HG02759 (cell line): ENCODE results near the gene AP3S2.
A peak's percentile ranks its signal among the peaks of the same experiment; 100 is the strongest.
"Not testable (repeated sequence)": the region's sequence is repeated elsewhere in the genome, so short reads cannot be mapped to it uniquely, and the experiment has no call there.

Experiments
- ATAC-seq: cut with Tn5 transposase; IDR thresholded peaks from one replicate; pipeline ENCODE4 v1.9.1; 2021; ENCODE audit warnings: mild to moderate bottlenecking, moderate library complexity; ENCODE audit not compliant: unreplicated experiment

AP3S2 gene

DNA sequence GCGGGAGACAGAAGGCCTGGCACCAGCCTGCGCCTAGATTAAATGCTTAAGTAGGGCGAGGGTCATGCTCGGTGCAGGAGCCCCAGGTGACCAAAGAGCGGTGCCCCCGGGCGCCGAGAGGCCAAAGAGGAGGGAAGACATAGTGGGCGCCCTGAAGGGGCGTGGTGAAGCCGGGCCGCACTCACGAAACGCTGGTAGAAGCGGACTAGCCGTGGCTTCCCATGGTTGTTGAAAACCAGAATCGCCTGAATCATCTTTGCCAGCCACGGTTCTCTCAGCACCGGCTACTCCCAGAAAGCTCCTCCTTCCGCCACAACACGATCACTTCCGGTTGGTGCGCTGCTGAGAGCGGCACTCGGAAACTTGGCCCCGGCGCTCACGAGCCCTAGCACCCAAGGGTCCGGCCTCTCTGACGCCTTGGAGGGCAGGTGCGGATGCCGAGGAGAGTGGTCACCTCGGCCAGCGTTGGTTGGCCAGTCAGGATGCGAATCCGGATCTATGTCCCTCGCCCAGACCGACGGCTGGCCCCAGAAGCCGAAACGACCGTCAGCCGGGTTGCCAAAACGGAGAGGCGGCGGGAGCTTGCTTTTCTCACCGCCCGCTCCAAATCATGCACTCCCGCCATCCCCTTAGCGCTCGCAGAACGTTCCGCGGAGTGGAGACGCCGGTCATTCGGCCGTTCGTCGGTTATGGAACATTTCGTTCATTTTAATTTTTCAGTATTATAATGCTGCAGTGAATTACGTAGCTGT lies at the start of gene AP3S2:
AP3S2 (minus strand) TSS at position 299 of the 752 bp plus-strand sequence; CDS start at position 254, 45 bp downstream.
- peak; percentile 91 for ATAC-seq

DNA sequence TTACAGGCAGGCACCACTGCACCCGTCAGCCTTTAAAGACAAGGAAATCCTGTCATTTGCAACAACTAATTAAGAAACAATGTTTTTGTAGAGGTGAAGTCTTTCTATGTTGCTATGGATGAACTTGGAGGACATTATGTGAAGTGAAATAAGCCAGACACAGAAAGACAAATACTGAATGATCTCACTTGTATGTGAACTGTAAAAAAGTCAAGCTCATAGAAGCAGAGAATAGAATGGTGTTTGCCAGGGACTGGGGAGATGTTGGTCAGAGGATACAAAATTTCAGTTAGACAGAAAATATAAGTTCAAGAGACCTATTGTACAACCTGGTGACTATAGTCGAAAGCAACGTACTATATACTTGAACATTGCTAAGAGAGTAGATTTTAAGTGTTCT lies 46.1 kb upstream of the AP3S2 start:
- no peak for ATAC-seq

DNA sequence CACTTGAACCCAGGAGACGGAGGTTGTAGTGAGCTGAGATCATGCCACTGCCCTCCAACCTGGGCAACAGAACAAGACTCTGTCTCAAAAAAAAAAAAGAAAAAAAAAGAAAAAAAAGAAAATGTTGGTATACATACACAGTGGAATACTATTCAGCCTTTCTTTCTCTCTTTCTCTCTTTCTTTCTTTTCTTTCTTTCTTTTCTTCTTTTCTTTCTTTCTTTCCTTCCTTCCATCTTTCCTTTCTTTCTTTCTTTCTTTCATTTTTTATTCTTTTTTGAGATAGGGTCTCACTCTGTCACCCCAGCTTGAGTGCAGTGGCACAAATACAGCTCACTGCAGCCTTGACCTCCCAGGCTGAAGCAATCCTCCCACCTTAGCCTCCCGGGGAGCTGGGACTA lies 45.6 kb upstream of the AP3S2 start:
- not testable (repeated sequence) for ATAC-seq

DNA sequence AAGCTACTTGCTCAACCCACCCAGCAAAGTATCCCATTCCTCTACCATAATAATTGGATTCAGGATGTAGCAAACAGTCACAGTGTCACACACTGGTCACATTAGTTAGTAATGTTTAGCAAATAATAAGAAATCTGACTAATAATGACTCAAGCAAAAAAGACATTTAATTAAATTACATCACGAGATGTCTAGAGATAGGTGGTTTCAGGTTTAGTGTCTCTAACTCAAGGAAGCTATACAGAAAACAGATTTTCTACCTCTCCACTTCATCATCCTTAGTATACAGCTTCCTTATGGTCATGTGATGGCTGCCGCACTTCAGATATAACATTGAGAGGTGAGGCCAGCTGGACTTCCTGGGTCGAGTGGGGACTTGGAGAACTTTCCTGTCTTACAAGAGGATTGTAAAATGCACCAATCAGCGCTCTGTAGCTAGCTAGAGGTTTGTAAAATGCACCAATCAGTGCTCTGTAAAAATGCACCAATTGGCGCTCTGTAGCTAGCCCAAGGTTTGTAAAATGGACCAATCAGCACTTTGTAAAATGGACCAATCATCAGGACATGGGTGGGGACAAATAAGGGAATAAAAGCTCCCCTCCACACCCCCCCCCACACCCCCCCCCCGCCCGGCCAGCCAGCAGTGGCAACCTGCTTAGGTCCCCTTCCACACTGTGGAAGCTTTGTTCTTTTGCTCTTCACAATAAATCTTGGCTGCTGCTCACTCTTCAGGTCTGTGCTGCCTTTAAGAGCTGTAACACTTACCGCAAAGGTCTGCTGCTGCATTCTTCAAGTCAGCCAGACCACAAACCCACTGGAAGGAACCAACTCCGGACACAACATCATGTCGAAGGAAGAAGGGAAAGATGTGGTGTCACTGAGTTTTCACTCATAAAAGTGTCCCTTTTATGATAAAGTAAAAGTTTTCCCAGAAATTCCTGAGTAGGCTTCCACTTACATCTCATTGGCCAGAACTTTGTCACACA lies 43.9 kb upstream of the AP3S2 start:
- no peak for ATAC-seq

DNA sequence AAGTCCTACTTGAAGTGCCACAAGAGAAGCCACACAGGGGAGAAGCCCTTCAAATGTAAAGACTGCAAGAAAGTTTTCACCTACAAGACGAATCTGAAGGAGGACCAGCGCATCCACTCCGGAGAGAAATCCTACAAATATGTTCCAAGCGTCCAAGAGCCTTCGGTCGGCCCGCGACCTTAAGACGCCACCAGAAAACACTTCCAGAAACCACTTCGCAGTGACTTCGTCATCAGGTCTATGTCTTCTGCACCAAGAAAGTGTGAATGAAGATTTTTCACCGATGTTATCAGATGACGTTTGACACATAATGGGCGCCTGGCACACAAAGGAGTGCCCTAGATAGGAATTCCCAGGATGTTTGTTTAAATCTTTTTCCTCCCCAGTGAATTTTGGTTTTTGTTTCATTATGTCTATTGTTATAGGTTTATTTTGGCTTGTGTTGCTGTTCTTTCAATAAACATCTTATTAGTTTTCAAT lies 43.0 kb upstream of the AP3S2 start:
- ATAC-seq = no peak

DNA sequence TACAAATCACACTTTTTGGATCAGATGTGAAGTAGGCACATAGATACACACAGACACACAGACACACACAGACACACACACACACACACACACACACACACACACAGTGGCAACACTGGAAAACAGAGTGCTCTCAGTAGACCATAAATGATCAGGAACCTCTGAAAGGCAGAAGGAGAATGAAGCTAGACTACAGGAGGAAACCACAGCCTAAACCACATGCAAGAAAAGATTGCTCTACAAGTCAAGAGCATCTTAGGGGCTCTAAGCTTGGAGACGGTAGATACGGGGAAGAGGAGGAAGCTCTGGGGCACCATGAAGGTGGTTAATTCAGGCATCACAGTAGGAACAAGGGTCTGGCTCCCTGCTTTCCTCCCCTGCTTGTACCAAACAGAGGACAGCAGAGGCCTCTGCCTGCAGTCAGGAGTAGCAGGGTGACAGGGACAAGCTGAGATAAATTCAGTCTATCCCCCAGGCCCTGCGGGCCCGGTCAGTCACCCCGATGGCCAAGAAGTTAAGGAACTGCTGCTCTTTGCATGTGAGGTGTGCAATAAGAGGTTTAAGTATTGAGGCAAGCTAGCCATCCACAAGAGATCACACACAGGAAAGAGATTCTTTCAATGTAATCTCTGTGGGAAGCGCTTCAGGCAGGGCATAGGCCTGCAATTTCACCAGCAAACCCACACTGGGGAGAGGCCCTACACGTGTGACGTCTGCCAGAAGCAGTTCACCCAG lies 42.4 kb upstream of the AP3S2 start:
- ATAC-seq = no peak

DNA sequence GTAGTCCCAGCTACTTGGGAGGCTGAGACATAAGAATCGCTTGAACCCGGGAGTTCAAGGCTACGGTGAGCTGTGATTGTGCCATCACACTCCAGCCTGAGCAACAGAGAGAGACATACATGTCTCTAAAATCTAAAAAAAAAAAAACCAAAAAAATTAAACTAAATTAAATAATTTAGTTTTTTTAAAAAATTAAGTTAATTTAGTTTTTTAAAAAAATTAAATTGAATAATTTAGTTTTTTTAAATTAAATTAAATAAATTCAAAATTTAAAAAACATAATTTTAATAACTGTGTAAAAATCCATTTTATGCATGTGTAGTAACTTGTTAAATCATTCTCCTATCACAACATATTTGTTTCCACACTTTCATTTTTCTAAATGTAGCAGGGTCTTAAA lies 39.1 kb upstream of the AP3S2 start:
- ATAC-seq = no peak

DNA sequence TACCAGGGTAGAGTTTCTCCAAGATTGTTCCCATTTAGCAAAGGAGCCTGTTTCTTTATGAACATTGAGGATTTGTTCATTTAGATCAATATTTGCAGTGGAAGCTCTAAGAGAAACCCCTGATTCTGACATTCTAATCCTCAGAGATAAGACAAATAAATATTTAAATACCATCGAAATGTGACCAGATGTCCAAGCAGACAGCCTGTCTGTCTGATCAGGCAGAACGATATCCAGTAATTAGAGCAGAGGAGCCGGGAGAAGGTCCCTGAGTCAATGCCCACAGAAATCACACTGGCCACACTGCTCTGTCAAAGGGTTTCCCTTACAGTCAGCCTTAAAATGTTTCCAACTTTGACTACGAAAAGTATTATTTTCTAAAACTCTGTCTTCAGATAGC lies 34.6 kb upstream of the AP3S2 start:
- ATAC-seq = no peak

DNA sequence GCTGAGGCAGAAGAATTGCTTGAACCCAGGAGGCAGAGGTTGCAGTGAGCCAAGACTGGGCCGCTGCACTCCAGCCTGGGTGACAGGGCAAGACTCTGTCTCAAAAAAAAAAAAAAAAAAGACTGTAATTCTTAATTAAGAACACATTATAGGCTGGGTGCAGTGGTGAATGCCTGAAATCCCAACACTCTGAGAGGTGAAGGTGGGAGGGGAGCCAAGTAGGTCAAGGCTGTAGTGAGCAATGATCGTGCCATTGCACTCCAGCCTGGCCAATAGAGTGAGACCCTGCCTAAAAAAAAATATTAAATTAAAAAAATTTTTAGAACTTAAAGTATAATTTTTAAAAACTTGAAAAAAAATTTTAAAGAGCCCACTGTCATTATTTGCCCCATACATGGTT lies 32.4 kb upstream of the AP3S2 start:
- ATAC-seq = no peak

DNA sequence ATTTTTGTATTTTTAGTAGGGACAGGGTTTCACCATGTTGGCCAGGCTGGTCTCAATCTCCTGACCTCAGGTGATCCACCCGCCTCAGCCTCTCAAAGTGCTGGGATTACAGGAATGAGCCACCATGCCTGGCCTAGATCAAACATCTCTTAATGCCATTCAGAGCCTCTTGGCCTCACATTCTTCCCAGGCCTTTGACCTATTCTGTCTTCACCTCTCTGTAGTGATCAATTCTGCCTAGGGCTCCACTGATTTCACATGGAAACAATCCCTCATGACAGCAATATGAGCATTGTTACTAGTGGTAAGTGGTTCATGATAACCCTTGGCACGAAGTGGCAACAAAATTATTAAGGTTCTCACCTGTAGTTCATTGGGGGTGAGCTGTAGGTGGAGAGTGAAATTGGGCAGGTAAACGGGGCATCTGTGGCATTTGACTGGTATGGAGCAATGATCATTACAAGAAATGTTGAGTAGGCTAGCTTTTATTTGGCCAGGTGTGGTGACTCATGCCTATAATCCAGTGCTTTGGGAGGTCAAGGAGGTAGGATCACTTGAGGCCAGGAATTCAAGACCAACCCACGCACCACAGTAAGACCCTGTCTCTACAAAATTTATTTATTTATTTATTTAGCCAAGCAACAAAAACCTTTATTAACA lies 23.8 kb upstream of the AP3S2 start:
- ATAC-seq = no peak

DNA sequence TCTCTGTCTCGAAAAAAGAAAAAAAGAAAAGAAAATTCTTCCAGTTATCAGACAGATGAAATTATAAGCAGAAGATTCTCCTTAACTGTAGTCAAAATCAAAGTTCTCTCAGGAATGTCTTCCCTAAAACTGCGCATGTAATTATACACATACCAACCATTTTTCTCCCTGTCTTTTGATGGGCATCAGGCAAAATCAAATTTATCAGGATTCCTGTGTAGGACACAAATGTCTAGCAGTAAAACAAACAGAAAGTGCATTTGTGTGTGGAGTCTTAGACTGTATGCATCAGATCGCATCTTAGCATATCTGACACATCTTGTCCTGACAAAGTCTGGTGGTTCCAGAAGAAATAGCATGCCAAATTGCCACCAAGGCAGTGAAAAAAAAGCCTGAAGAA lies 22.9 kb upstream of the AP3S2 start:
- ATAC-seq = no peak

DNA sequence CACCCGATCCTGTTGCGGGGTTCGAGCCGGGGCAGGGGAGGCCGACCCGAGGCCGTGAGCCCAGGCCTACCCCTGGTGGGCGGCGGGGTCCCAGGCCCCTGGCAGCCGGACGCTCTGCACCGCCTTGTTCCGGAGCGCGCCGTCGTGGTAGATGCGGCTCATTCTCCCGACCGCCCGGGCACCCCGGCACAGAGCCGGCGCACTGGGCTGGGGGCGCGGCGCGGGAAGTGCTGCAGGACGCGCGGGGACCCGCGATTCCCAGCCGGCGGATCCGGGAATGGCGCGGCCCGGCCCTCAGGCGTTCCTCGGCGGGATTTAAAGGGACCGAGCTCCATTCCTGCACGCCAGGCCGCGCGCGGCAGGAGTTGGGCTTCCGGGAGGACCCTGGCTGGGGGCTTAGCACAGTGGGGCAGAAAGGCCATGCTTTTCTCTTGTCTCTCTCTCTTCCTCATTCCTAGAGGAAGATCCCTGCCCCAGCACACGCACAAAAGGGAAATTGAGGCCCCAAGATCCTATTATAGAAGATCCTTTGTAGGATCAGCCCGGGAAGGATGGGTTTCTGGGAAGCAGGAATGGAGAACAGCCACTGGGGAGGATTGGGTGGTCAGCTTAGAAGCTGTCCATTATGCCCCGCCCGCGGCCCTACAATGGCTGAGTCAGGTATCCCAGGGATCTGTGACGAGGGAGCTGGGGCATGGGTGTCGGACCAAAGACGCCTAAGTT lies 19.0 kb upstream of the AP3S2 start, which contains the start of gene ARPIN:
ARPIN (minus strand) TSS at position 279 of the 723 bp plus-strand sequence; CDS start at position 162, 117 bp downstream.
- ATAC-seq = no peak

DNA sequence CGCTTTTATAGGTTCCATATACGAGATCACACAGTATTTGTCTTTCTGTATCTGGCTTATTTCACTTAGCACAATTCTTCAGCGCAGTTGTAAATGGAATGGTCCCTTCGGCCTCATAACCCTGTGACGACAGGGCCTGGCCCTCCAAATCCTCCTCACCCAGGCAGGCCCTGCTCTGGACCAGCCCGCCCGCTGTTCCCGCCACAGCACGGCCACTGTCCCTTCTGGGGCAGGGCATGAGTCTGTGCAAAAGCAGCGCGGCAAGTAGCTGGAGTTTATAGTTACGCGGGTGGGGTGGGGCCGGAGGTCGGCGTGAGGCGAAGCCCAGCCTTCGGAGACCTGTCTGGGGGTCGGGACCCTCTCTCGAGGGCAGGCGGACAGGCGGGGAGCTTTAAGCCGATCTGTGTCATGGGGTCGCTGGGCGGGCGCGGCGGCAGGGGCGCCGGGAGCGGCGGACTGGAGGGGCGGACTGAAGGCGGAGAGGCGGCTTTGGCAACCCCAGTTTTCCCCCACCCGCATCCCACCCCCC lies 18.4 kb upstream of the AP3S2 start:
- ATAC-seq = no peak

DNA sequence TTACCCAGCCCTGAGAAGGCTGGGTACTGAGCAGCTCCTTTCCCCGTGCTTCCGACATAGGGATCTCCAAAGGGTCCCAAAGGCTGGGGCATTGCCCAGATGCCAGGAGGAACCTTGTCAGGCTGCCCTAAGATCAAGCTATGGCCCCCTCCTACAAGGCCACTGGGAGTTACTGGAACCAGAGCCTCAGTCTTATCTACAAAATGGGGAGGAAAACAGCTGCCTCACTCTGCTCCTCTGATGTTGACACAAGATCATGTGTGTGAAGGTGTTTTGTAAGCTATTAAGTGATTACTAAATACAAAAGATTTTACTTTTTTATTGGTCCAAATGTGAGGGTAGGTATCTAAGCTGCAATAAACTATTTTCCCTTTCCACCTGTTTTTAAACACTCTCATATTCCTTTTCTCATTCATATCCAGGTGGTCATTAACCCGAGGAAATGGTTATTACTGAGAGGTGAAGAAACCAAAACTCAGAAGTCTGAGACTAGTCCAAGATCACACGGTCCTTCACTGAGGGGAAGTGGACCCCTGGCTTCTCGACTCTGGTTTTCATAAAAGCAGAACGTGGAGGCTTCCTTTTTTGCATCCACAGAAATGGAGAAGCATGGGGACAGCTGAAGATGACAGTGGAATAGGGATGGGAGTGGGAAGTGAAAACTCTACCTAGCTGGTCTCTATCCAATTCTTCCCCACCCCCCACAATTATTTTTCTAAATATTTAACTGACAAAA lies 17.3 kb upstream of the AP3S2 start:
- no peak for ATAC-seq

DNA sequence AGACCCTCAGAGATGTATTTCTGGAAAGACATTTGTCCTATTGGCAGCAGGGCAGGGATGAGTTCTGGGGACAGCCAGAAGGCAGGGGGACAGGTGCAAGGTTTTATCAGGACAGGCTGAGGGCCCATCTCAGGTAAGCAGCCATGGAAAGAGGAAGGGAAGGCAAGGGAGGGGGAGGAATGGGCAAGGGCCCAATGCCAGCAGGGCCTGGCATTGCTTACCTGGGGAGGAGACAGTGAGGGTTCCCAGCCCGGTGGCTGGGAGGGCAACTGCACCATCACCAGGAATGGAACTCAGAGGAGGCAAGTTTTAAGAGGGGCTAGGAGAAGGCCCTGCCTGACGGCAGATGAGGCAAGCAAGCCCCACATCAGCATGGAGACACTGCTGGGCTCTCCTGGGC lies 15.8 kb upstream of the AP3S2 start:
- ATAC-seq = no peak

DNA sequence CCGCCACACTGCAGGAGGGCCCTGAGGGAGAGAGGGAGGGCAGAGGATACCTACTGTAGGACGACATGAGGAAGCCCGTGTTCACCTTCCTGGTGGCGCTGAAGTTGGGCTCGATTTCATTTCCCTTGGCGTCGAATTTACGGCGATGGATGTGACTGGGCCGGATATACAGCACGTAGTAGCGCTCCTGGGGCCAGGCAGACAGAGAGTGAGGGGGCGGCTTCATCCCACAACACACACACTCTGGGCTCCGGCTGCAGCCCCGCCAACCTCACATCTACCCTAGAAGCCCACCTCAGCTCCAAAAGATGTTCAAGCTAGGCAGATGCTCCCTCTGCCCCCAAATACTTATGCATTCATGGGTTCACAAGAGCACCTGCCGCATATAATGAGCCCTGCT lies 14.4 kb upstream of the AP3S2 start:
- ATAC-seq = no peak

DNA sequence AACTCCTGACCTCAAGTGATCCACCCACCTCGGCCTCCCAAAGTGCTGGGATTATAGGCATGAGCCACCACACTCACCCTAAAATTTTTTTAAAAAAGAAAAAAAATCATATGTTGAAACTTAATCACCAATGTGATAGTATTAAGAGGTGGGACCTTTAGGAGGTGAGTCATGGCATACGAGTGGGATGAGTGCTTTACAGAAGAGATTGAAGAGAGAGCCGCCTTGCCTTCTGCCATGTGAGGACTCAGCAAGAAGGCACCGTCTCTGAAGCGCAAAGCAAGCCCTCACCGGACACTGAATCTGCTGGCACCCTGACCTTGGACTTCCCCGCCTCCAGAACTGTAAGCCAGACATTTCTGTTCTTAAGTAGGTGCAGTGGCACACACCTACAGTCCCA lies 13.5 kb upstream of the AP3S2 start:
- ATAC-seq = no peak

DNA sequence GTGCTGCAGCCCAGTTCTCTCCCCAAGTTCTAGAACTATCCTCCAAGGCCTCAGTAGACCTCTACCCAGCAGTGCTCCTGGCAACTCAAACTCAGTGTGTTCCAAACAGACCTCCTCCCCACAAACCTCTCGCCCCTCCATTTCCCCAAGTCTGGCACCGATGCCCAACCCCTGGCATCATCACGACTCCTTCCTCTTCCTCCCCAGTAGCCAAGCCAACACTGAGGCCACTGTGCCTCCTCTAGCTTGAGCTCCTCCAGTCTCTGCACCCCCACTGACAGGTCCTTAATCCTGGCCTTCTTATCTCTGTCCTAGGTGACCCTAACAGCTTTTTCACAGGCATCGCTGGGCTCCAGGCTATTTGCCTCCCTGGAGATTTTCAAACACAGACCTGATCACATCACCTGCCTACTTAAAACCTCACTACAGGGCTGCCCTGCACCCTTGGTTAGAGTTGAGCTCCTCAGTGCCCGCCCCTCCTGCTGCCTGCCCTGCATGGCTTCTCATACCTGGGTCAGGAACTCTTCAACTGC lies 12.1 kb upstream of the AP3S2 start:
- no peak for ATAC-seq

DNA sequence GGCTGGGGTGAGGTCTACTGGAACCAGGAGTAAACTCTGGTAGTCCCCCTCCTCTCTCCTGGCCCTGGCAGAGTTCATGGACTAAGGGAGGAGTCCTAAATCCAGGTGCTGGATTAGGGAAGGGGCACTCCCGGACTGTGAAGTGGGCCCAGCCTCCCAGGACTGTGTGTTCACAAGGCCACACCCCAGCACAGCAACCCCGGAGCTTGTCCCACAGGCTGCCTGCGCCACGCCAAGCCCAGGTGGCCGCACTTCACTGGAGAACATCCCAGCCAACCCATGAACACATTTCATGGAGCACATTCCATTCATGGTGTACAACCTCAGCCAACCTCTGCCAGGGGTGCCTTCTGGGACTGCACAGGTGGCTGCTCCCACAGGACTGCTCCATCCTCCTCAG lies 10.7 kb upstream of the AP3S2 start:
- ATAC-seq = no peak
